H1 (cell line): ENCODE results near the gene GSDME. TPM values are rescaled to one million over a fixed set of nuclear protein-coding genes. Genes with fewer than 3 reads are reported as not detected.

Source experiments
- CTCF ChIA-PET: fragments of 300-600 bp; sonication (Branson Sonifier 250); formaldehyde crosslinking; loops from one replicate; lab custom pipeline; 2021; ENCODE audit not compliant: partially characterized antibody; lab: Charles Lee
- POLR2A ChIA-PET: fragments of 300-600 bp; sonication (Branson Sonifier 250); formaldehyde crosslinking; loops from one replicate; lab custom pipeline; 2021; ENCODE audit warnings: inconsistent platforms; ENCODE audit not compliant: partially characterized antibody; lab: Charles Lee
- DNase-seq, 2 experiments: peaks; one replicate each; pipeline versions ENCODE4 v3.0.0 to v3.0.0-alpha.2; 2010 to 2022; ENCODE audit warnings: low spot score in 2 of 2, low read depth in 1 of 2, mixed read lengths in 1 of 2
- FAIRE-seq: peaks from 2 replicates; lab custom pipeline; 2011; peaks lifted over from hg19 to GRCh38; lab: Jason Lieb, UNC
- H2AFZ ChIP-seq: 2 replicates; pipeline ENCODE4 v1.8.1; 2012; ENCODE audit warnings: low read length, inconsistent platforms
- H2AK5ac ChIP-seq: 2 replicates; pipeline ENCODE4 v1.6.1; 2013; ENCODE audit warnings: low read depth, low read length
- H2BK120ac ChIP-seq: replicated peaks from 2 replicates; pipeline ENCODE3; 2013; ENCODE audit warnings: low read depth, low read length, inconsistent platforms
- H2BK12ac ChIP-seq: 2 replicates; pipeline ENCODE4 v1.6.1; 2013; ENCODE audit warnings: low read depth, low read length
- H2BK15ac ChIP-seq: 2 replicates; pipeline ENCODE4 v1.6.1; 2013; ENCODE audit warnings: low read length
- H2BK20ac ChIP-seq: 2 replicates; pipeline ENCODE4 v1.6.1; 2013; ENCODE audit warnings: low read length
- H2BK5ac ChIP-seq: 2 replicates; pipeline ENCODE4 v1.6.1; 2013; ENCODE audit warnings: low read depth, low read length
- H3K14ac ChIP-seq: 2 replicates; pipeline ENCODE4 v1.6.1; 2013; ENCODE audit warnings: inconsistent platforms; ENCODE audit not compliant: insufficient read length
- H3K18ac ChIP-seq: 2 replicates; pipeline ENCODE4 v1.6.1; 2013; ENCODE audit warnings: low read length; ENCODE audit errors: extremely low read depth
- H3K23ac ChIP-seq: 2 replicates; pipeline ENCODE4 v1.6.1; 2013; ENCODE audit warnings: inconsistent platforms; ENCODE audit not compliant: insufficient read length
- H3K23me2 ChIP-seq: 2 replicates; pipeline ENCODE4 v1.6.1; 2013; ENCODE audit warnings: low read depth, low read length
- H3K27ac ChIP-seq: 2 replicates; pipeline ENCODE4 v1.6.1; 2011; ENCODE audit warnings: low read depth, low read length, inconsistent platforms
- H3K27me3 ChIP-seq, 4 experiments: replicated peaks in 1 of 4; 1 replicate in 1 of 4; 2 replicates in 3 of 4; pipeline versions ENCODE4 v1.6.1 to v1.8.1; 2011 to 2013; ENCODE audit warnings: low read length in 3 of 4, mild to moderate bottlenecking in 3 of 4, inconsistent platforms in 2 of 4, mixed read lengths in 2 of 4, moderate library complexity in 1 of 4; ENCODE audit not compliant: control insufficient read depth in 3 of 4, insufficient read depth in 3 of 4; ENCODE audit errors: extremely low read depth in 1 of 4
- H3K36me3 ChIP-seq, 4 experiments: 2 replicates each; pipeline versions ENCODE4 v1.6.1 to v1.8.1; 2011 to 2013; ENCODE audit warnings: mild to moderate bottlenecking in 4 of 4, low read length in 3 of 4, moderate library complexity in 2 of 4, control low read depth in 1 of 4, inconsistent platforms in 1 of 4; ENCODE audit not compliant: insufficient read depth in 4 of 4, control insufficient read depth in 2 of 4
- H3K4ac ChIP-seq: replicated peaks from 2 replicates; pipeline ENCODE3; 2013; ENCODE audit warnings: low read length, low read depth, mixed read lengths, inconsistent platforms; ENCODE audit not compliant: insufficient read length
- H3K4me1 ChIP-seq, 4 experiments: replicated peaks in 1 of 4; 1 replicate in 1 of 4; 2 replicates in 3 of 4; pipeline versions ENCODE4 v1.6.1 to v1.8.1; 2011 to 2013; ENCODE audit warnings: low read length in 3 of 4, inconsistent platforms in 2 of 4, mixed read lengths in 1 of 4; ENCODE audit not compliant: insufficient read depth in 4 of 4, control insufficient read depth in 3 of 4
- H3K4me2 ChIP-seq, 2 experiments: 2 replicates each; pipeline versions ENCODE4 v1.6.1 to v1.8.1; 2011 to 2013; ENCODE audit warnings: low read depth in 2 of 2, low read length in 2 of 2, control low read depth in 1 of 2, inconsistent platforms in 1 of 2, mild to moderate bottlenecking in 1 of 2; ENCODE audit not compliant: insufficient read depth in 1 of 2
- H3K4me3 ChIP-seq, 4 experiments: fragments of 200-600, 300-600 bp in 1 of 4; sonication (generic), shearing (Covaris generic), sonication (Bioruptor Twin) in 1 of 4; 2 replicates each; pipeline versions ENCODE4 v1.5.1 to v1.8.1; 2011 to 2016; ENCODE audit warnings: low read length in 4 of 4, low read depth in 3 of 4, control low read depth in 2 of 4, inconsistent platforms in 2 of 4, mild to moderate bottlenecking in 2 of 4, mixed read lengths in 1 of 4, moderate library complexity in 1 of 4; ENCODE audit not compliant: insufficient read depth in 2 of 4; ENCODE audit errors: extremely low read depth in 1 of 4
- H3K56ac ChIP-seq: replicated peaks from 2 replicates; pipeline ENCODE3; 2013; ENCODE audit warnings: low read depth, mild to moderate bottlenecking, mixed read lengths, low read length, inconsistent platforms; ENCODE audit not compliant: insufficient read length
- H3K79me1 ChIP-seq: 2 replicates; pipeline ENCODE4 v1.6.1; 2013; ENCODE audit warnings: low read depth, low read length, control low read depth
- H3K79me2 ChIP-seq, 2 experiments: 2 replicates each; pipeline versions ENCODE4 v1.6.1 to v1.8.1; 2012 to 2013; ENCODE audit warnings: low read length in 2 of 2, mild to moderate bottlenecking in 2 of 2, inconsistent platforms in 1 of 2; ENCODE audit not compliant: insufficient read depth in 2 of 2, control insufficient read depth in 1 of 2
- H3K9ac ChIP-seq, 4 experiments: replicated peaks in 1 of 4; 1 replicate in 1 of 4; 2 replicates in 3 of 4; pipeline versions ENCODE4 v1.6.1 to v1.8.1; 2011 to 2013; ENCODE audit warnings: low read depth in 3 of 4, low read length in 3 of 4, control low read depth in 2 of 4, mild to moderate bottlenecking in 2 of 4, moderate library complexity in 2 of 4, inconsistent platforms in 1 of 4; ENCODE audit errors: extremely low read depth in 1 of 4
- H3K9me3 ChIP-seq, 2 experiments: 2 replicates each; pipeline versions ENCODE4 v1.6.1 to v1.8.1; 2012 to 2013; ENCODE audit warnings: mild to moderate bottlenecking in 2 of 2, moderate library complexity in 2 of 2, control low read depth in 1 of 2, inconsistent platforms in 1 of 2, low read depth in 1 of 2, low read length in 1 of 2, mixed read lengths in 1 of 2; ENCODE audit not compliant: insufficient read depth in 2 of 2
- H4K20me1 ChIP-seq, 2 experiments: replicated peaks in 1 of 2; 2 replicates each; pipeline versions ENCODE3 to v1.8.1; 2011 to 2013; ENCODE audit warnings: inconsistent platforms in 2 of 2, low read length in 2 of 2, mild to moderate bottlenecking in 1 of 2; ENCODE audit not compliant: insufficient read depth in 2 of 2, control insufficient read depth in 1 of 2
- H4K5ac ChIP-seq: 2 replicates; pipeline ENCODE4 v1.6.1; 2013; ENCODE audit warnings: low read length, low read depth, mixed read lengths, inconsistent platforms; ENCODE audit not compliant: insufficient read length
- H4K8ac ChIP-seq: 2 replicates; pipeline ENCODE4 v1.8.0; 2013; ENCODE audit warnings: mild to moderate bottlenecking, moderate library complexity, low read length, inconsistent platforms; ENCODE audit not compliant: insufficient read depth; ENCODE audit errors: extremely low read depth
- H4K91ac ChIP-seq: replicated peaks from 2 replicates; pipeline ENCODE3; 2013; ENCODE audit warnings: low read length, mixed read lengths, inconsistent platforms; ENCODE audit not compliant: insufficient read length
- CHD1 ChIP-seq: IDR thresholded peaks from 2 replicates; pipeline ENCODE4 v1.6.1; 2012; ENCODE audit warnings: low read depth, low read length, improper control_type of control experiment
- JUN ChIP-seq: IDR thresholded peaks from 2 replicates; pipeline ENCODE4 v1.6.1; 2011; ENCODE audit warnings: low read depth, mild to moderate bottlenecking, improper control_type of control experiment, low read length
- MAX ChIP-seq: IDR thresholded peaks from 2 replicates; pipeline ENCODE4 v1.6.1; 2012; ENCODE audit warnings: inconsistent platforms
- NRF1 ChIP-seq: IDR thresholded peaks from 2 replicates; pipeline ENCODE4 v1.6.1; 2011; ENCODE audit warnings: mild to moderate bottlenecking, low read depth, low read length, improper control_type of control experiment
- RAD21 ChIP-seq, 2 experiments: IDR thresholded peaks in 1 of 2; conservative IDR thresholded peaks in 1 of 2; 2 replicates each; pipeline ENCODE4 v1.6.1; 2011; ENCODE audit warnings: low read depth in 2 of 2, low read length in 2 of 2, improper control_type of control experiment in 1 of 2, inconsistent platforms in 1 of 2, mild to moderate bottlenecking in 1 of 2, moderate library complexity in 1 of 2
- RBBP5 ChIP-seq: IDR thresholded peaks from 2 replicates; pipeline ENCODE4 v1.7.1; 2012; ENCODE audit warnings: low read depth, mild to moderate bottlenecking, inconsistent platforms, low read length, moderate library complexity, borderline replicate concordance
- RXRA ChIP-seq: IDR thresholded peaks from 2 replicates; pipeline ENCODE4 v1.6.1; 2011; ENCODE audit warnings: low read depth, mild to moderate bottlenecking, low read length, moderate library complexity; ENCODE audit not compliant: insufficient read depth
- SIX5 ChIP-seq: IDR thresholded peaks from 2 replicates; pipeline ENCODE4 v1.6.1; 2011; ENCODE audit warnings: mild to moderate bottlenecking, low read depth, low read length
- SRF ChIP-seq: IDR thresholded peaks from 2 replicates; pipeline ENCODE4 v1.6.1; 2011; ENCODE audit warnings: mild to moderate bottlenecking, low read depth, low read length, moderate library complexity
- WGBS, 2 experiments: shearing (Covaris generic) in 1 of 2; methylation state at CpG; one replicate each; pipeline versions ENCODE4 v1.1.6 to v1.1.7; 2013 to 2015; ENCODE audit warnings: low lambda C conversion rate in 2 of 2, mixed read lengths in 2 of 2, inconsistent platforms in 1 of 2, low coverage in 1 of 2, missing lambda C conversion rate in 1 of 2; ENCODE audit not compliant: insufficient replicate concordance in 2 of 2, insufficient coverage in 1 of 2, insufficient read length in 1 of 2; ENCODE audit errors: extremely low coverage in 1 of 2, missing lambda C conversion rate in 1 of 2; 5-methylcytosine and 5-hydroxymethylcytosine counted together
- polyA plus RNA-seq, 7 experiments: library from polyadenylated mRNA; depleted of rRNA in 3 of 7; stranded (reverse) in 5 of 7; unstranded in 2 of 7; fragments of >200 nt in 5 of 7; fragments of 200-250 nt in 2 of 7; gene quantifications; 1 replicate in 5 of 7; 2 replicates in 1 of 7; 4 replicates in 1 of 7; pipeline versions ENCODE4 v1.2.1 to v1.2.3, GENCODE V29; 2011 to 2013; ENCODE audit warnings: missing spikeins in 2 of 7, mixed read lengths in 2 of 7
- total RNA-seq: library from RNA; stranded (reverse); fragmentation: NEBNext Ultra II Directional; extraction: Animal tissue kit (Norgen Biotek cat#: 25700); gene quantifications from 2 replicates; pipeline ENCODE4 v1.2.1, GENCODE V29; 2021

GSDME gene
- total and polyA plus RNA-seq, 2 of the 8 experiments (the other 6 are each of a cell fraction or from before 2014, with no cell fraction given), result 5.4 to 7.6 TPM

- Histone ChIP-seq H3K36me3 (no peaks in the 10 kb centered on the region), H2BK5ac (no peak overlapping the region), H3K27me3 (no peaks in the 10 kb centered on the region), H2BK12ac (no peak overlapping the region), H3K56ac (no peak overlapping the region), H3K9me3 (peaks cover 12 to 14% of the 10 kb centered on the region in 2 experiments), H4K91ac (no peak overlapping the region), H3K79me2 (no peaks in the 10 kb centered on the region), H3K23me2 (no peaks in the 10 kb centered on the region), H2BK20ac (no peak overlapping the region), H3K18ac (no peak overlapping the region), H3K14ac (no peak overlapping the region), H2AK5ac (no peak overlapping the region), H2AFZ (no peak overlapping the region), H3K9ac (no peak overlapping the region), H2BK15ac (no peak overlapping the region), H4K8ac (no peak overlapping the region), H3K4me3 (no peak overlapping the region), H2BK120ac (no peak overlapping the region), H3K4me1 (no peaks in the 10 kb centered on the region), H4K20me1 (no peaks in the 10 kb centered on the region), H3K23ac (no peak overlapping the region), H3K4ac (no peak overlapping the region), H3K79me1 (no peaks in the 10 kb centered on the region), H3K4me2 (no peak overlapping the region), H4K5ac (no peak overlapping the region), H3K27ac (no peak overlapping the region)
- POLR2A ChIA-PET, result interaction anchor here (0.9 kb wide), 1 partner anchor 329 kb away, joined by 3 read pairs; no protein-coding TSS in a partner anchor
- DNase-seq, result no peak
- 90% methylated on average over 4 of the region's 5 CpGs; no CpG with 5 or more reads in 1 of the 2 experiments for WGBS, 2 experiments
- CTCF ChIA-PET, result interaction anchor here (1.0 to 2.0 kb wide), 2 partner anchors 11 to 28 kb away, joined by 4 to 10 read pairs; no protein-coding TSS in a partner anchor
- FAIRE-seq, result no peak
- TF ChIP-seq RXRA (no peak), SIX5 (no peak), RBBP5 (no peak), SRF (no peak), JUN (no peak), MAX (no peak), CHD1 (no peak), NRF1 (no peak), RAD21 (IDR thresholded peaks at IDR 0.05 in 1 of 2, conservative IDR thresholded peaks at IDR 0.05 in 1 of 2; ENCODE audit: low read depth in 2 of 2, low read length in 2 of 2) (no peak)
These were observed 27.0 kb upstream of the GSDME start for GRCh38 chr7:24784277-24784676.
